OCI-M2 (cell line): ENCODE results near the gene SMTNL2.

Experiments
- DNase-seq: peaks from one replicate; lab custom pipeline; 2025; ENCODE audit not compliant: unreplicated experiment; lab: John Stamatoyannopoulos, UW

Gene SMTNL2

GRCh38 chr17:4584101-4584916 is at the start of gene SMTNL2:
SMTNL2 (plus strand) TSS chr17:4584529; CDS start chr17:4584606, 77 bp downstream.
- no peak for DNase-seq

GRCh38 chr17:4534928-4535666 is 49.2 kb upstream of the SMTNL2 start:
- no peak for DNase-seq

GRCh38 chr17:4535667-4536258 is 48.6 kb upstream of the SMTNL2 start:
- DNase-seq: no peak

DNA sequence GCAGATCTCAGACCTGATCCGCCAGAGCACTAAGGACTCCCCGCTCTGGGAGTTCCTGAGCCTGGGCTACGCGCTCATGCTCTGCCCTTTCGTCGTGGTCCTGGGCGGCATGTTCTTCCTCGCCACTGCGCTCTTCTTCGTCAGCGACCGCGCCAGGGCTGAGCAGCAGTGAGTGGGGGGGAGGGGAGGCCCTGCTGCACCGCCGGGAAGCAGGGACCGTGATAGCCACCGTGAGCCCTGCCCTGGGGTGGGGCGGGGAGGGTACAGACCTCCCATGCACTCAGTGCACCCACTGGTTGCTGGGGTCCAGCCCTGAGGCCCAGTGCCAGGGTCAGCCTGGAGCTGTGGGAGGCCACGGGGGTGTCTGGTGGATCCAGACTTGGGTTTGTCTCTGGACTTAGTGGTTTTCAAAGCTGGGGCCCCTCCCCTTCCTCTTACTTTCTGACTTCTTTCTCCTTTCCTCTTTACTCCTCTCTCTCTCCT is 48.0 kb upstream of the SMTNL2 start:
- DNase-seq: no peak

DNA sequence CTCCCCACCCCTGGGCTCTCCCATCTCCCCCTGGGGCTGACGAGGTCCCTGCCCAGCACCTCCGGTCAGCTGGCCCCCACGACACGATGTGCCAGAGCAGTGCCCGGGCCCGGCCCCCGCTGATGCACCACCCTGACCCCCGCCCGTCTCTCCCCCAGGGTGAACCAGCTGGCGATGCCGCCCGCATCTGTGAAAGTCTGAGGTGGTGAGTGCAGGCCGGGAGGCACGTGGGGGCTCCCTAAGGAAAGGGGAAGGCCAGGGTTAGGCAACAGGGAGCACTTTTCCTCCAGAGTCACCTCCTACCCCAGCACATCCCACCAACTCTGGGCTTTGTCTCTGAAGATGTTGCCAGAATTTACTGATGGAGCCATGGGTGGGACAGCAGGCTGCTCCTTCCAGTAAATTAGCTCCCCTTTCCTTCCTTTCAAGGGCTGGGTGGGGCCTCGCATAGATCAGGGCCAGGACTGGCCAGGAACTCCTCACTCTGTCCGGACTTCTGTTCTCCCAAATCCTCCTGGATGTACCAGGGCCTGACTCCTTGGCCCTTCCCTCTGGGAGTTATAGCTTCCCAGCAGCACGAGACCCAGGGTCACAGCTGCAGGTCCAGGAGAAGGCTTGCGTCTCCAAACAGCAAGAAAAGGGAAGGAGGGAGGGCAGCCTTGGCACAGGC is 47.5 kb upstream of the SMTNL2 start:
- DNase-seq: no peak

GRCh38 chr17:4537451-4538235 is 46.7 kb upstream of the SMTNL2 start:
- no peak for DNase-seq

DNA sequence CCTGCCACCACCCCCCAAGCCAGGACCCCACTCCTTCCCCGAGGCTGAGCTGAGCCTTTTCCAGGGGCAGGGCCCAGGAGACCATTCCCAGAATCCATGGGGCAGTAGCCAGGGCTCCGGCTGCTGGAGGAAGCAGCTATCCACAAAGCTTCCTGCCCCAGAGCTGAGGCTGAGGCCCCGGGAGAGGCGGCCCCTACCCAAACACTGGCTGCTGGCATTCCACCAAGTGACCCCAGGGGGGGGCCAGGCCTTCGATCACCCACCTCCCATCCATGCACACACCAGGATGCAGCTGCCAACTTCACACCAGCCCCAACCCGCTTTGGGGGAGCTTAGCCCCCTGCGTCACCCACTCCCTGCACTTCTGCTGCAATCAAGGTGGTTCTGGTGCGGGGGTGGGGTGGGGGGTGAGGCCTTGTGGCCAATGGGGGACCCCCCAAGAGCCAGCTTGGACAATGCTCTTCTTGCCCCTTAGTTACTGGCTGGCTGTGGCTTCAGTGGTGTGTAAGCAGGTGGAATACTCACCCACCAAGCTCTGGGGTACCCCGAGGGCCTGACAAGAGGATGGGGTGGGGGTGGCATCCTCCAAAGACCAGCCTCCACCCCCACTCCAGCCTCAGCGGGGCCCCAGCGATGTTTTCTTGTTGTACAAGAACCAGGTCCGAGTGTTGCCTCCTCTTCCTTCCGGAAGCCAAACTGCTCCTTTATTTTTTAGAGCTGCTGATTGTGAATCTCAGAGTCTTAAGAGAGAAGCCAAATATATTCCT is 45.9 kb upstream of the SMTNL2 start:
- DNase-seq: no peak

DNA sequence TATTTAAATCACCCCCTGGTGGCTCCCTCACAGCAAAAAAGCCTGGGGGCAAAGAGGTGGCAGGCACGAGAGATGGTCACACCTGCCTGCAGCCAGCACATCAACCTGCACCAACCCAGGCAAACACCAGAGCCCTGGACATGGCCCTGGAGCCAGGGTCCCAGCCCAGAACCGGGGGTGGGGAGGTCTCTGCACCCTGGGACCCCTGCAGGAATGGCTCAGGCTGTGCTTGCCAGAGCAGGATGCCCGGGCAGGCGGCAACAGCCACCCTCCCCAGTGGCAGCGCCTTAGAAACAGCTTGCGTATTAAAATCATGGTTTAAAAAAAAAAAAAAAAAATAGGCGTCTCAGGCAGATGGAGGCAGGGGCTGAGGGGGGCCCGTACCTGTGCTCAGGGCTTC is 45.3 kb upstream of the SMTNL2 start:
- no peak for DNase-seq

DNA sequence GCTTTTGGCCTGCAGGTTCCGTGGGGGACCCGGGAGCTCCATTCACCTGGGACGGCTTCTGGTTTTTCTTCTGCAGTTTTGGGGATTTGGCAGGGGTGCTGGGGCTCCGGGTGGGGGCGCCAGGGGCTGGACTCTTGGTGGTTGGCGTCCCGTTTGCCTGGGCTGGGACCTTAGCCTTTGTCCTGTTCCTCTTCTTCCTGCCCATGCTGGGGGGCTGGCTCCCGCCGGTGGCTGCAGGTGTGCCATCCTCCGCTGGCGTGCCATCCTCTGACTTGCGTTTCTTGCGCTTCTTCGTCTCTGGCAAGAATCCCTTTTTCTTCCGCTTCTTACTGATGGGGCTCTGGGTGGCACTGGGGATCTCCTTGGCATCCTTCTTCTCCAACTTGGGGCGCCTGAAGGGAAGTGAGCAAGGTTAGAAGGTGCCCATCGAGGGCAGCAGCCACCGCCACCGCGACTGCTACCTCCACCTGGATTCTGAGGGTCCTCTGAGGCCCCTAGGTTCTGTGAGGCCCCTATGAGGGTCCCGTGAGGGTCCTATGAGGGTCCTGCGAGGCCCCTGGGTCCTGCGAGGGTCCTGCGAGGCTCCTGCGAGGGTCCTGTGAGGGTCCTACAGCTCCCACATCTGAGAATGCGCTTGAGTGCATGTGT is 44.6 kb upstream of the SMTNL2 start:
- DNase-seq: no peak

GRCh38 chr17:4540224-4540651 is 44.1 kb upstream of the SMTNL2 start:
- DNase-seq: no peak

DNA sequence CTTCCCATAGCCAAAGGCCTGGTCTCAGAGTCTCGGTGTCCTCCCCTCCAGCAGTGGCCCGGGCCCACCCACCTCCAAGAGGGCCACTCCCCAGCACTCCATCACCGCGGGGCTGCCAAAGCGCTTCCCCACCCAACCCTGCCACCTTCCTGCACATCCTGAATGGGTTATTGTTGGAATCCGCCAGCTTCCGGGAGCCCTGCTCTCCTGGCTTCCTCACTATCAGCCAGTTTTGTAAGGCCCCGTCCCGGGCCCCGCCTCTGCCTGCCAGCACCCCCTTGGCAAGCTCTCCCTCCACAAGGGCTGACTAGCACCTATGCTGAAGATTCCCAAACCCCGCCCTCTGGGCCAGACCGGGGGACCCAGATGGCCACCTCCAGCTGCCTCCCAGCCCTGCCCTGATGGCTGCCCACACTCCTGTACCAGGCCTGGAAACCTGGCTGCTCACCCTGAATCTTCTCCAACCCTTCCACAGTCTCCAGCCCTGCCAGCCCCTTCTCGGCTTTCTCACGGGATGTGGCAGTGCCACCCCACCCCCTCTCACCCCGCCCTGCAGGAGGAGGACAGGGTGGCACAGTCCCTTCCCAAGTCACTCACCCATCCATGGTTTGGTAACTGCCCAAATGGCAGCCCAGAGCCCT is 43.5 kb upstream of the SMTNL2 start:
- no peak for DNase-seq

DNA sequence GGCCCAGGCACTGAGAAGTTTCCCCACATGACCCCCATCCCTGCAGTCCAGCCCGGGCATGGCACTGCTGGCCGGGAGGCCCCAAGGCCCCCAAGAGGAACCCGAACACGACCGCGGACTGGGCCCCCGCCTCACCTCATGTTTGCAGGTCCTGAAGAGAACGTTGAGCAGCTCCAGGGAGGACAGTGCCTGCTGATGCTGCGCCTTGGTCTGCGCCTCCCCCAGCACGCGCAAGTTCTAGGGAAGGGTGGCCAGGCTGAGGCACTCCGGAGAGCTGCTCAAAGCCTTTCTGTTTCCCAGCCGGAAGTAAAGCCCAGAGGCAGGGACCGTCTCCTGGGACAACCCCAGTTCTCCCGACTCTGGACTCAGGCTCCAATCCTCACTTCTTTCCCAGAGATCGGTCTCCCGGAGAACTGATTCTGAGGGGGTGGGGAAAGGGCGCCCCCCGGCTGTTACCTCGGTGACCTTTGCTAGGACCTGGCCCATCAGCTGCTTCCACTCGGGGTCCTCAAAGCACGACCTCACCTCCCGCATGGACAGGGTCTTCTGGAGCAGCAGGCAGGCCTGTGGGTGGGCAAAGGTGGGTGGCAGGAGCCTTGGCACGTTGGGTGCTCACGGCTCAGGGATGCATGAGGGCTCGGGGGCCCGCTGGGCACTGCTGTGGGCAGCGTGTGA is 42.9 kb upstream of the SMTNL2 start:
- DNase-seq: no peak

DNA sequence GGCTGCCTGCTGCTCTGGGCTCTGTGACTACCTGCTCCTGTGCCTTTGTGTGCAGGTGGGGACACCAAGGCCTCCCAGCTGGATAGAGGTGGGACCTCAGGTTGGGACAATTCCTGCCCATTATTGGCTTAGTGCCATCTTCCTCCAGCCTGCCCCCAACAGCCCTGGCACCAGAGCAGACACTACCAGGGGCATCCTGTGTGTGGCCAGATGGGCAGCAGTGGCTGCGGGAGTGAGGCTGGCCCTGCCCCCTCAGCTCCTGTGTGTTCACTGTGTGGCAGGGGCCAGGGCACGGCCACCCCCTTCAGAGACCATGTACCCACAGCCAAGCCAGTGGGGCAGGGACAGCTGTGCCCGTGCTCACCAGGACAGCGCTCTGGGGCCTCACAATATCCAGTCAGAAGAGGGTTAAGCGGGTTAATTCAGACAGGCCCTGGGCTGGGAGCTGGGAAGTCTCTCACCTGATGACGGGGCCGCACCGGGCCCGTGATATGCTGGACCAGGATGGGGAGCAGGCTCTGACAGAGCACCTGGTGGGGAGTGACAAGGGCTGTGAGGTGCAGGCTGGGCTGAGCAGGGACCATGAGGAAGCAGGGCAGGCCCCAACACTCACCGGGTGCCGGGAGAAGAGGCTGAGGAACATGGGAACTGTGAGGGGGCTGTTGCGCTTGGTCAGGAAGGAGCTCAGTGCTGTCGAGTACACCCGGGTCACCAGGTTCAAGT is 42.2 kb upstream of the SMTNL2 start:
- DNase-seq: no peak

- no peak for DNase-seq
Measured at GRCh38 chr17:4542726-4543191, 41.6 kb upstream of the SMTNL2 start.

DNA sequence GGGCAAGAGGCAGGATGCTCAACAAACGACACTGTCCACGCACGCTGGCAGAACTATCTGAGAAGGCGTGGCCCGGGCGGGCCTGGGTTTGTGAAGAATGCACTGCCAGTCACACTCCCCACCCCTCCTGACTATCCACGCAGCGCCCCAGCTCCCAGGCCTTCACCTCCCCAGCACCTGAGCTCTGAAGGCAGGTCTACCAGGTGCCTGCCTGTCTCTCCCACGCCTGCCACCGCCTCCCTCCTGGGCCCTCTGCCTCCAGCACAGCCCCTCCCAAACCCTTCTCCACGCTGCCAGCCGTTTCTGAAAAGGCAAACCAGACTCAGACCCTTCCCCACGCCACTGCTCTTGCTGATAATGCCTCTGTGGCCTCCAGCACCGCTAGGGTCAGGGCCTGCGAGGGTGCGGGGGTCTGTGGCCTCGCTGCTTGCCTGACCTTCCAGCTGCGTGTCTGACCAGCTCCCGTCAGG is 40.7 kb upstream of the SMTNL2 start:
- no peak for DNase-seq

DNA sequence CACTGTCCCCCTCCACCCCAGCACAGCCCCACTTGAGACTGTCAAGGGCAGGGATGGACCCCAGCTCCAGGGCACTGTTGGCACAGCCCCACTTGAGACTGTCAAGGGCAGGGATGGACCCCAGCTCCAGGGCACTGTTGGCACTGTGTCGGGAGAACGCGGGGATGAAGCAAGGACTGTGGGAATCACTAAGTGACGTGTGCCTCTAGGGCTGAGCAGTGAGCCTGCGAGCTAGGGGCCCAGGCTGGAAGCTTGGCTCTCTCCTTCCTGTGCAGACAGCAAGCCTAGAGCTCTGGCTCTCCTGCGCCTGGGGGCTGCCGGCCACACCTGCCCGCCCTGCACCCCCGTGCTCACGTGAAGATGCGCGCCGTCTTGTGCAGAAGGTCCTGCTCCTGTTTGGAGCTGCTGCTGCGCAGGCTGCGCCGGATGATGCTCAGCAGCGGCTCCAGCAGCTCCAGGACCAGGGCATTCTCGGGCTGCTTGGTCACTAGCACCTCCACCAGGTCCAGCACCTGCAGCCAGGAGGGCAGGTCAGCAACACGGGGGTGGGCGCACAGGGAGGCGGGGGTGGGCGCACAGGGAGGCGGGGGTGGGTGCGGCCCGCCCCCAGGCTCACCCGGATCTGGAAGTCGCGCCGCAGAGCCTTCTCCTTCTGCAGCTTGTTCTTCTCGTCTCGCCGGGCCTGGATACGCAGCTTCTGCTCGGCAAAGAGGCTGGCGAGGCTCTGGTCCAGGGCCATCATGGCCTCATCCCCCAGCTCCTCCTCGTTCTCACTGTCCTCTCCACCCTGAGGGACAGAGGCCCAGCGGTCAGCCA is 40.0 kb upstream of the SMTNL2 start:
- no peak for DNase-seq

DNA sequence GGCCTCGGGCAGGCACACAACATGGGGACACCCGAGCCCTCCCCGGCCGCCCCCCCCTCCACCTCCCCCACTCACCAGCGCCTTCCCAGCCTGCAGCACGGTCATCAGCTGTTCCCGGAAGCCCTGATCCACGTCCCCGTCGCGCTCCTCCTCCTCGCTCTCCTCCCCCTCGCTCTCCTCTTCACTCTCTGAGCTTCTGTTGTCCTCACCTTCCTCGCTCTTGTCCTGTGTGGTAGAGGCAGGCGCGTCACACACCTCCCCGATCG is 39.4 kb upstream of the SMTNL2 start:
- DNase-seq: no peak
